GM12878 (cell line): ENCODE data around the gene SPOCD1. TPM values are rescaled to one million over a fixed set of nuclear protein-coding genes. Genes with fewer than 3 reads are reported as not detected.

Source experiments
- ATAC-seq: fragments of 200-7000 bp; cut with Tn5 transposase; 3 replicates; pipeline ENCODE4 v1.9.1; 2020; ENCODE audit warnings: mild to moderate bottlenecking, moderate library complexity
- BruUV-seq: library from RNA; stranded (reverse); fragments of 400-500 nt; replicated peaks from 2 replicates; lab custom pipeline; 2021; lab: Mats Ljungman, UMichigan
- CTCF ChIA-PET: fragments of 300-600 bp; sonication (Branson Sonifier 250); formaldehyde crosslinking; extraction: SDS; loops from one replicate; lab custom pipeline; 2021; ENCODE audit warnings: inconsistent platforms; lab: Yijun Ruan, JAX
- POLR2A ChIA-PET: fragments of 350-600 bp; formaldehyde crosslinking; extraction: SDS; loops from one replicate; lab custom pipeline; 2021; ENCODE audit warnings: inconsistent platforms; lab: Charles Lee
- RAD21 ChIA-PET: fragments of 300-600 bp; sonication (Branson Sonifier 250); formaldehyde crosslinking; loops from one replicate; lab custom pipeline; 2023; ENCODE audit warnings: antibody characterized with exemption; ENCODE audit not compliant: unreplicated experiment; lab: Charles Lee
- SMC1A ChIA-PET: fragments of 300-600 bp; sonication (Branson Sonifier 250); formaldehyde crosslinking; loops from one replicate; lab custom pipeline; 2023; ENCODE audit not compliant: unreplicated experiment, uncharacterized antibody; lab: Charles Lee
- DNase-seq: peaks from one replicate; pipeline ENCODE4 v3.0.0-alpha.2; 2011; ENCODE audit warnings: low read depth, low spot score
- FAIRE-seq: peaks from 3 replicates; lab custom pipeline; 2011; peaks lifted over from hg19 to GRCh38; lab: Jason Lieb, UNC
- H2AFZ ChIP-seq: 2 replicates; pipeline ENCODE4 v1.6.0; 2011; ENCODE audit warnings: low read depth, low read length, control low read depth; ENCODE audit not compliant: control insufficient read depth
- H3K27ac ChIP-seq: 2 replicates; pipeline ENCODE4 v1.5.1; 2011; ENCODE audit warnings: control low read depth; ENCODE audit not compliant: control insufficient read depth, insufficient read depth
- H3K27me3 ChIP-seq, 2 experiments: replicated peaks in 1 of 2; 2 replicates each; pipeline versions ENCODE4 v1.6.0 to v1.6.1; 2011; ENCODE audit warnings: low read length in 1 of 2; ENCODE audit not compliant: control insufficient read depth in 2 of 2, insufficient read depth in 2 of 2
- H3K36me3 ChIP-seq, 2 experiments: 2 replicates each; pipeline ENCODE4 v1.5.1; 2011; ENCODE audit warnings: low read length in 1 of 2; ENCODE audit not compliant: control insufficient read depth in 2 of 2, insufficient read depth in 2 of 2
- H3K4me1 ChIP-seq: 2 replicates; pipeline ENCODE4 v1.6.1; 2011; ENCODE audit warnings: mild to moderate bottlenecking, low read length, moderate library complexity, mixed read lengths; ENCODE audit not compliant: control insufficient read depth, insufficient read depth
- H3K4me2 ChIP-seq: 2 replicates; pipeline ENCODE4 v1.6.0; 2011; ENCODE audit warnings: control low read depth; ENCODE audit not compliant: control insufficient read depth, insufficient read depth
- H3K4me3 ChIP-seq: fragments of 200-600 bp; sonication (generic); 2 replicates; pipeline ENCODE4 v1.5.1; 2016
- H3K79me2 ChIP-seq: 2 replicates; pipeline ENCODE4 v1.6.0; 2011; ENCODE audit warnings: low read length; ENCODE audit not compliant: control insufficient read depth, insufficient read depth
- H3K9ac ChIP-seq: 2 replicates; pipeline ENCODE4 v1.8.0; 2011; ENCODE audit warnings: low read length, control low read depth, mixed read lengths; ENCODE audit not compliant: control insufficient read depth, insufficient read depth
- H3K9me3 ChIP-seq: replicated peaks from 3 replicates; pipeline ENCODE4 v1.5.1; 2011; ENCODE audit warnings: mild to moderate bottlenecking, low read length; ENCODE audit not compliant: control insufficient read depth, insufficient read depth
- H4K20me1 ChIP-seq: 2 replicates; pipeline ENCODE4 v1.6.0; 2011; ENCODE audit not compliant: control insufficient read depth, insufficient read depth
- CHD2 ChIP-seq: IDR thresholded peaks from 2 replicates; pipeline ENCODE4 v1.6.1; 2011; ENCODE audit warnings: low read depth, low read length, improper control_type of control experiment, borderline replicate concordance
- EZH2 ChIP-seq: IDR thresholded peaks from 2 replicates; pipeline ENCODE4 v1.6.1; 2012; ENCODE audit warnings: low read depth, mild to moderate bottlenecking, control low read depth, inconsistent platforms, low read length, borderline replicate concordance; ENCODE audit not compliant: control insufficient read depth
- NR2C2 ChIP-seq: IDR thresholded peaks from 2 replicates; pipeline ENCODE4 v1.6.1; 2011; ENCODE audit warnings: borderline replicate concordance, low read depth; ENCODE audit not compliant: control insufficient read depth, insufficient read length
- RUNX3 ChIP-seq: IDR thresholded peaks from 2 replicates; pipeline ENCODE4 v1.6.1; 2012; ENCODE audit warnings: low read length, inconsistent platforms
- SMAD5 ChIP-seq: IDR thresholded peaks from 2 replicates; pipeline ENCODE4 v1.6.1; 2016; ENCODE audit warnings: antibody characterized with exemption, low read depth
- ZNF24 ChIP-seq: fragments of 450-650 bp; IDR thresholded peaks from 2 replicates; pipeline ENCODE4 v1.6.1; 2017; ENCODE audit warnings: antibody characterized with exemption, mild to moderate bottlenecking
- WGBS: methylation state at CpG from one replicate; pipeline ENCODE4 v1.1.6; 2016; ENCODE audit warnings: low lambda C conversion rate; ENCODE audit not compliant: insufficient replicate concordance, insufficient coverage; ENCODE audit errors: missing lambda C conversion rate; 5-methylcytosine and 5-hydroxymethylcytosine counted together
- in situ Hi-C: fragments of 300-500 bp; cut with MboI; formaldehyde crosslinking; loops from 9 replicates; pipeline ENCODE4 v1.14.3; 2018; ENCODE audit warnings: mixed read lengths
- intact Hi-C: fragments of 100-400 bp; cut with micrococcal nuclease; formaldehyde crosslinking; loops from one replicate; pipeline ENCODE4 v1.14.2; 2022; ENCODE audit not compliant: unreplicated experiment
- polyA plus RNA-seq, 11 experiments: library from polyadenylated mRNA; depleted of rRNA in 4 of 11; unstranded in 6 of 11; stranded (reverse) in 5 of 11; fragments of >200 nt; fragmentation: Nextera tagmentation in 4 of 11; fragmentation: Illumina TruSeq in 1 of 11; extraction: Ambion mirVana in 4 of 11; extraction: Trizol in 1 of 11; gene quantifications; 1 replicate in 1 of 11; 2 replicates in 10 of 11; pipeline versions ENCODE4 v1.2.1 to v1.2.3, GENCODE V29; 2011 to 2016; ENCODE audit warnings: inconsistent platforms in 2 of 11, missing spikeins in 2 of 11, low read depth in 1 of 11
- total RNA-seq, 4 experiments: library from RNA; depleted of rRNA in 3 of 4; stranded (reverse); fragments of >200 nt in 3 of 4; fragmentation: Illumina TruSeq in 1 of 4; extraction: Trizol in 1 of 4; gene quantifications; 2 replicates each; pipeline versions ENCODE4 v1.2.1 to v1.2.3, GENCODE V29; 2013 to 2021
- TF ChIP-seq, protein P1 (sequence below): IDR thresholded peaks from 2 replicates; pipeline ENCODE4 v1.6.1; 2012; ENCODE audit warnings: improper control_type of control experiment, low read depth, low read length; ENCODE audit not compliant: insufficient replicate concordance
- TF ChIP-seq, protein P2 (sequence below): IDR thresholded peaks from 2 replicates; pipeline ENCODE4 v1.6.1; 2012; ENCODE audit warnings: mild to moderate bottlenecking, low read depth, low read length

SPOCD1 gene
- total and polyA plus RNA-seq, 10 of the 15 experiments (the other 5 are each of a cell fraction or from before 2014, with no cell fraction given): 0.02 to 0.65 (median 0.13) TPM; not detected in 4

DNA sequence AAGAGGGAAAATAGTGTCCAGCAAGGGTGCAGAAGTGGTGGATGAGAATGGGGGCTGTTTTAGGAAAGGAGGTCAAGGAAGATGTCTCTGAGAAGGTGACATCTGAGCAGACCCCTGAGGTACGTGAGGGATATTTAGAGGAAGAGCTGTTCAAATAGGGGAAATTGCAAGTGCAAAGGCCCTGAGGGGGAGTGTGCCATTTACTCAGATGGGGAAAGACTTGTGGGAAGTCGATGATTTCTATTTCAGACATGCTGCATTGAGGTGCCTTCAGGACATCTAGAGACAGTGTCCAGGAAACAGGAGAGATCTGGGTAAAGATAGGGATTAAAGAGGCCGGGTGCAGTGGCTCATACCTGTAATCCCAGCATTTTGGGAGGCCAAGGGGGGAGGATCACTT is 41.3 kb downstream of the SPOCD1 start:
- intact Hi-C loops (no loop called here), in situ Hi-C loops (no loop called here)
- no peak overlapping the region for H3K4me2 ChIP-seq
- CTCF ChIA-PET: no interaction called here
- no peak overlapping the region for H2AFZ ChIP-seq
- no peak overlapping the region for H3K4me3 ChIP-seq
- H3K4me1 ChIP-seq: peaks cover 6% of the 10 kb centered on the region
- BruUV-seq: no TSS peak
- SMC1A ChIA-PET: no interaction called here
- no peaks in the 10 kb centered on the region for H3K9me3 ChIP-seq
- RAD21 ChIA-PET: no interaction called here
- no peak overlapping the region for H3K9ac ChIP-seq
- no peak overlapping the region for H3K27ac ChIP-seq
- WGBS: 8% methylated on average over 3 of the region's 3 CpGs
- DNase-seq (no peak), FAIRE-seq (no peak), ATAC-seq (no peak)
- POLR2A ChIA-PET: no interaction called here
- peaks cover 19 to 34% of the 10 kb centered on the region in 2 experiments for H3K27me3 ChIP-seq
- TF ChIP-seq ZNF24 (no peak), RUNX3 (no peak), NR2C2 (no peak), SMAD5 (no peak), CHD2 (no peak), EZH2 (no peak)
- TF ChIP-seq, protein P1, sequence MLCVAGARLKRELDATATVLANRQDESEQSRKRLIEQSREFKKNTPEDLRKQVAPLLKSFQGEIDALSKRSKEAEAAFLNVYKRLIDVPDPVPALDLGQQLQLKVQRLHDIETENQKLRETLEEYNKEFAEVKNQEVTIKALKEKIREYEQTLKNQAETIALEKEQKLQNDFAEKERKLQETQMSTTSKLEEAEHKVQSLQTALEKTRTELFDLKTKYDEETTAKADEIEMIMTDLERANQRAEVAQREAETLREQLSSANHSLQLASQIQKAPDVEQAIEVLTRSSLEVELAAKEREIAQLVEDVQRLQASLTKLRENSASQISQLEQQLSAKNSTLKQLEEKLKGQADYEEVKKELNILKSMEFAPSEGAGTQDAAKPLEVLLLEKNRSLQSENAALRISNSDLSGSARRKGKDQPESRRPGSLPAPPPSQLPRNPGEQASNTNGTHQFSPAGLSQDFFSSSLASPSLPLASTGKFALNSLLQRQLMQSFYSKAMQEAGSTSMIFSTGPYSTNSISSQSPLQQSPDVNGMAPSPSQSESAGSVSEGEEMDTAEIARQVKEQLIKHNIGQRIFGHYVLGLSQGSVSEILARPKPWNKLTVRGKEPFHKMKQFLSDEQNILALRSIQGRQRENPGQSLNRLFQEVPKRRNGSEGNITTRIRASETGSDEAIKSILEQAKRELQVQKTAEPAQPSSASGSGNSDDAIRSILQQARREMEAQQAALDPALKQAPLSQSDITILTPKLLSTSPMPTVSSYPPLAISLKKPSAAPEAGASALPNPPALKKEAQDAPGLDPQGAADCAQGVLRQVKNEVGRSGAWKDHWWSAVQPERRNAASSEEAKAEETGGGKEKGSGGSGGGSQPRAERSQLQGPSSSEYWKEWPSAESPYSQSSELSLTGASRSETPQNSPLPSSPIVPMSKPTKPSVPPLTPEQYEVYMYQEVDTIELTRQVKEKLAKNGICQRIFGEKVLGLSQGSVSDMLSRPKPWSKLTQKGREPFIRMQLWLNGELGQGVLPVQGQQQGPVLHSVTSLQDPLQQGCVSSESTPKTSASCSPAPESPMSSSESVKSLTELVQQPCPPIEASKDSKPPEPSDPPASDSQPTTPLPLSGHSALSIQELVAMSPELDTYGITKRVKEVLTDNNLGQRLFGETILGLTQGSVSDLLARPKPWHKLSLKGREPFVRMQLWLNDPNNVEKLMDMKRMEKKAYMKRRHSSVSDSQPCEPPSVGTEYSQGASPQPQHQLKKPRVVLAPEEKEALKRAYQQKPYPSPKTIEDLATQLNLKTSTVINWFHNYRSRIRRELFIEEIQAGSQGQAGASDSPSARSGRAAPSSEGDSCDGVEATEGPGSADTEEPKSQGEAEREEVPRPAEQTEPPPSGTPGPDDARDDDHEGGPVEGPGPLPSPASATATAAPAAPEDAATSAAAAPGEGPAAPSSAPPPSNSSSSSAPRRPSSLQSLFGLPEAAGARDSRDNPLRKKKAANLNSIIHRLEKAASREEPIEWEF: no peak
- TF ChIP-seq, protein P2, sequence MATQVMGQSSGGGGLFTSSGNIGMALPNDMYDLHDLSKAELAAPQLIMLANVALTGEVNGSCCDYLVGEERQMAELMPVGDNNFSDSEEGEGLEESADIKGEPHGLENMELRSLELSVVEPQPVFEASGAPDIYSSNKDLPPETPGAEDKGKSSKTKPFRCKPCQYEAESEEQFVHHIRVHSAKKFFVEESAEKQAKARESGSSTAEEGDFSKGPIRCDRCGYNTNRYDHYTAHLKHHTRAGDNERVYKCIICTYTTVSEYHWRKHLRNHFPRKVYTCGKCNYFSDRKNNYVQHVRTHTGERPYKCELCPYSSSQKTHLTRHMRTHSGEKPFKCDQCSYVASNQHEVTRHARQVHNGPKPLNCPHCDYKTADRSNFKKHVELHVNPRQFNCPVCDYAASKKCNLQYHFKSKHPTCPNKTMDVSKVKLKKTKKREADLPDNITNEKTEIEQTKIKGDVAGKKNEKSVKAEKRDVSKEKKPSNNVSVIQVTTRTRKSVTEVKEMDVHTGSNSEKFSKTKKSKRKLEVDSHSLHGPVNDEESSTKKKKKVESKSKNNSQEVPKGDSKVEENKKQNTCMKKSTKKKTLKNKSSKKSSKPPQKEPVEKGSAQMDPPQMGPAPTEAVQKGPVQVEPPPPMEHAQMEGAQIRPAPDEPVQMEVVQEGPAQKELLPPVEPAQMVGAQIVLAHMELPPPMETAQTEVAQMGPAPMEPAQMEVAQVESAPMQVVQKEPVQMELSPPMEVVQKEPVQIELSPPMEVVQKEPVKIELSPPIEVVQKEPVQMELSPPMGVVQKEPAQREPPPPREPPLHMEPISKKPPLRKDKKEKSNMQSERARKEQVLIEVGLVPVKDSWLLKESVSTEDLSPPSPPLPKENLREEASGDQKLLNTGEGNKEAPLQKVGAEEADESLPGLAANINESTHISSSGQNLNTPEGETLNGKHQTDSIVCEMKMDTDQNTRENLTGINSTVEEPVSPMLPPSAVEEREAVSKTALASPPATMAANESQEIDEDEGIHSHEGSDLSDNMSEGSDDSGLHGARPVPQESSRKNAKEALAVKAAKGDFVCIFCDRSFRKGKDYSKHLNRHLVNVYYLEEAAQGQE: no peak
- no peaks in the 10 kb centered on the region; the same call in 1 of the 2 replicates for H4K20me1 ChIP-seq
- no peaks in the 10 kb centered on the region for H3K79me2 ChIP-seq
- no peaks in the 10 kb centered on the region for H3K36me3 ChIP-seq
